ENCODE results near the gene SPAG16.
"Not testable (repeated sequence)": the region's sequence is repeated elsewhere in the genome, so short reads cannot be mapped to it uniquely, and the experiment has no call there.

Gene SPAG16

DNA sequence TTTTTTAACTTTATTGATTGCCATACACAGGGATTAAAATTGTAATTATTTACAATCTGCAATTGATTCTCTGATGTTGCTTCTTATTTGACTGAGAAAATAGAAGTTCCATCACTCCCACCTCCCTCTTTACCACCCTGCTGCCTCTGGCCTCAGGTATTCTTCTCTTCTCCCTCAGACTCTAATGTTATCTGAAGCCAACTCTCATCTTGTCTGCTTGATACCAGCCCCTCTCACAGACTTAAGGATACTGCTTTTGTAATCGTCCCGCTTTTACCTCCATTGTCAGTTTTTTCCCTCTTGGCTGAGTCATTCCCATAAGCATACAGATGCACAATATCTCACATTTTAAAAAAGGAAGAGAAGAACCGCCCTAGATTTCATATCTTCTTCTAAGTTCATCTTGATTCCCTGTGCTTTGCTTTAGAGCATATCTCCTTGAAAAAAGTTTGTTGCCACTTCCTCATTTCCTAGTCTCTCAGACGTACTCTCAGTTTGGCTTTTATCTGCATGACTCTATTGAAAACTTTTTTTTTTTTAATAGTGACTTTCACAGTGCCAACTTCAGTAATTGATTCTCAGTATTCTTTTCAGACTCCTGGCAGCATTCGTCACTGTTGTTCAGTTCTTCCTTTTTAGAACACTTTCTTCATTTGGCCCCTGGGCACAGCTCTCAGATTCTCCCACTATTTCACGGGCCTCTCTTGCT, 31.1 kb downstream of the SPAG16 start:
- H3K36me3 ChIP-seq (ENCODE audit: insufficient read depth, low read length), result no peaks in the 10 kb centered on the region
- no peak overlapping the region for H3K27ac ChIP-seq (ENCODE audit: low read depth, low read length)
- no peaks in the 10 kb centered on the region for H3K27me3 ChIP-seq (ENCODE audit: control insufficient read depth in 1 of 2, insufficient read depth in 2 of 2, low read length in 2 of 2)

DNA sequence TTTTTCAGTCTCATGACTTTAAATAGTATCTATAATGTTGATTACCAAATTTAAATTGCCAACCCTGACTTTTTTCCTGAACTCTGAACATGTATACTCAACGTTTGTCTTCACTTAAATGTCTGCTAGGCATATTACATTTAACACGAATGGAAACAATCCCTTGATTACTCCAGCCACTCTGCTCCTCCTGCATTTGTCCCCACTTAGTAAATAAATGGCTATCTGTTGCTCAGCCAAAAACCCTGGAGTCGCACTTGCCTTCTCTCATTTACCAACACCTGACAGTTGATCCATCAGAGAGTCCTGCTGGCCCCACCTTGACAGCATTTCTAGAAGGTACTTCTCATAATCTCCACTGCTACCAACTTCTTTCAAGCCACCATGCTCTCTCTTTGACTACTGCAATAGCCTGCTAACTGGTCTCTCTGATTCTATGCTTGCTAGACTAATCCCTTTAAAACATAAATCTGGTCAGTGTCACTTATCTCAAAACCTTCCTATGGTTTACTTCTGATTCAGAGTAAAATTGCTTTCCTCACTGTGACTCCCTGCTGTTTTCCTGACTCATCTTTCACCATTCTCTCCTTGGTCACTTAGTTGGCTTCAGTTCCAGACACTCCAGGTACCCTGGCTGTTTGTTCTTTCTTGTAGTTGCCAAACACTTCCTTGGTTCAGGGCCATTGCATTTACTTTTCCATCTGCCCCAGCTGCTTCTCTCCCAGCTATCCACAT, 31.9 kb downstream of the SPAG16 start:
- Histone ChIP-seq H3K9me3 (ENCODE audit: low read length) (no peaks in the 10 kb centered on the region), H3K9ac (ENCODE audit: low read length) (no peak overlapping the region), H3K4me3 (ENCODE audit: low read depth in 1 of 2, low read length in 2 of 2) (no peak overlapping the region), H3K27ac (ENCODE audit: low read depth, low read length) (no peak overlapping the region), H3K36me3 (ENCODE audit: insufficient read depth, low read length) (no peaks in the 10 kb centered on the region), H3K27me3 (ENCODE audit: control insufficient read depth in 1 of 2, insufficient read depth in 2 of 2, low read length in 2 of 2) (no peaks in the 10 kb centered on the region), H3K4me1 (ENCODE audit: insufficient read depth, low read length) (no peaks in the 10 kb centered on the region)

More for the DNA sequence above, 31.1 kb downstream of the SPAG16 start:
- no peak overlapping the region for H3K9ac ChIP-seq (ENCODE audit: low read length)
- H3K4me1 ChIP-seq (ENCODE audit: insufficient read depth, low read length), result no peaks in the 10 kb centered on the region
- no peaks in the 10 kb centered on the region for H3K9me3 ChIP-seq (ENCODE audit: low read length)
- H3K4me3 ChIP-seq (ENCODE audit: low read depth in 1 of 2, low read length in 2 of 2), result no peak overlapping the region

DNA sequence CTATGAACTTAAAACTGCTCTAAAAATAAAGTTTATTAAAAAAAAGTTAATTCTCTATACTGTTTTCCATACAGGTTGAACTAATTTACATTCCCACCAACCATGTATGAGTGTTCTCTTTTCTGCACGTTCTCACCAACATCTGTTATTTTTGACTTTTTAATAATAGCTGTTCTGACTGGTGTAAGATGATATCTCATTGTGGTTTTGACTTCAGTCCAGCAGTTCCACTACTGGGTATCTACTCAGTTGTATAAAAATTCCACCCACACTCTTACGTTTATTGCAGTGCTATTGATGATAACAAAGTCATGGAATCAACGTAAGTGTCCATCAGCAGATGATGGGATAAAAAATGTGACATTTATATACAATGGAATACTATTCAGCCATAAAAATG, 33.7 kb downstream of the SPAG16 start:
- Histone ChIP-seq H3K27me3 (ENCODE audit: control insufficient read depth in 1 of 2, insufficient read depth in 2 of 2, low read length in 2 of 2) (no peaks in the 10 kb centered on the region), H3K36me3 (ENCODE audit: insufficient read depth, low read length) (no peaks in the 10 kb centered on the region), H3K9ac (ENCODE audit: low read length) (no peak overlapping the region), H3K4me3 (ENCODE audit: low read depth in 1 of 2, low read length in 2 of 2) (no peak overlapping the region), H3K9me3 (ENCODE audit: low read length) (no peaks in the 10 kb centered on the region), H3K27ac (ENCODE audit: low read depth, low read length) (no peak overlapping the region), H3K4me1 (ENCODE audit: insufficient read depth, low read length) (no peaks in the 10 kb centered on the region)

DNA sequence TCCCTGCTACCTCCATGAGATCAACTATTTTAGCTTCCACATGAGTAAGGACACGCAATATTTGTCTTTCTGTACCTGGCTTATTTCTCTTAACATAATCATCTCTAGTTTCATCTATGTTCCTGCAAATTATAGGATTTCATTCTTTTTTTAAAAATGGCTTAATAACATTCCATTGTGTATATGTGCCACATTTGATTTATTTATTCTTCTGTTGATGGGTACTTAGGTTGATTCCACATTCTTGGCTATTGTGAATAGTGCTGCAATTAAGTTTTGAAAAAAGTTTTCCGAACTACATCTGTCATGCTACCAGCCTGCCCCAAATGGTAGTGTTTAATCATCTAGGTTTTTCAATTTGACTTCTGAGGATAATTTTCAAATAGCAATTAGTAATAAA, 36.3 kb downstream of the SPAG16 start:
- Histone ChIP-seq H3K27me3 (ENCODE audit: control insufficient read depth in 1 of 2, insufficient read depth in 2 of 2, low read length in 2 of 2) (no peaks in the 10 kb centered on the region), H3K9ac (ENCODE audit: low read length) (no peak overlapping the region), H3K4me1 (ENCODE audit: insufficient read depth, low read length) (no peaks in the 10 kb centered on the region), H3K36me3 (ENCODE audit: insufficient read depth, low read length) (no peaks in the 10 kb centered on the region), H3K9me3 (ENCODE audit: low read length) (no peaks in the 10 kb centered on the region), H3K27ac (ENCODE audit: low read depth, low read length) (no peak overlapping the region), H3K4me3 (ENCODE audit: low read depth in 1 of 2, low read length in 2 of 2) (no peak overlapping the region)

DNA sequence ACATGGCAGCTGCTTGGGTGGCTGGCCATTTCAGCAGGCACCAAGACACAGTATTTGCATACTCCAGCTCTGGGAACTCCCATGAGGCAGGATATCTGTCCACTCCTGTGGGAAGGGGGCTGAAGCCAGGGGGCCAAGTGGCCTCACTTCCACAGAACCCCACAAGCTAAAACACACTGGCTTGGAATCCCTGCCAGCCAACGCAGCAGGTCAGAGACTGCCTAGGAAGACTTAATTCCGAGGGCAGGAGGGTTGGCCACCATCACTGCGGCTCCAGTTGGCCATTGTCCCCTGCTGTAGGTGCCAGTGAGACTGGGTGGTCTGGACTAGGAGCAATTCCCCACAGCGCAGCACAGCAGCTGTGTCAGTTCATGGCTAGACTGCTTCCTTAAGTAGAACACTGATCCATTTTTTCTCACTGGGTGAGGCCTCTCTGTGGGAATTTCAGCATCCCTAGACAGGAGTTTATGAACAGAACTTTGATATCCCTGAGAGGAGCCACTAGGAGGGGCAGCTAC, 52.0 kb downstream of the SPAG16 start:
- no peak overlapping the region for H3K4me3 ChIP-seq (ENCODE audit: low read depth in 1 of 2, low read length in 2 of 2)
- H3K27me3 ChIP-seq (ENCODE audit: control insufficient read depth in 1 of 2, insufficient read depth in 2 of 2, low read length in 2 of 2), result no peaks in the 10 kb centered on the region
- no peak overlapping the region for H3K27ac ChIP-seq (ENCODE audit: low read depth, low read length)
- H3K4me1 ChIP-seq (ENCODE audit: insufficient read depth, low read length), result no peaks in the 10 kb centered on the region
- H3K9ac ChIP-seq (ENCODE audit: low read length), result no peak overlapping the region
- H3K9me3 ChIP-seq (ENCODE audit: low read length), result peaks cover 7% of the 10 kb centered on the region
- no peaks in the 10 kb centered on the region for H3K36me3 ChIP-seq (ENCODE audit: insufficient read depth, low read length)

DNA sequence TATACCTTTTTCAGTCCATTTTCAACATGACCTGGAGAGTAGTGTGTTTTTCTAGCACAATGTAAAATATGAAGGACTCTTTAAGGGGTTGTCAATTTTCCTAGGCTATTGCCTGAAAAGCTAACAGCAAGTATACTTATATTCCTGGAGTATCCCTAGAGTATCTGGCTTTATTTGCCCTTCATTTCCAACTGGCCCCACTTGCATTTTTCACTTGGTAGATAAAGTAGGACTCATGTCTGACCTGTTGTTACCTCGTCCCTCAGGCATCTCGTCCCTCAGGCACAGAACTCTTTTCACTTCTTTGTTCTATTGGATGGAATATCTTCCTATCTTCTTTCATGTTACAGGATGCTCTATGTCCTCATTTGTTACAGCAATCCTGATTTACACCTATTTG, 69.2 kb downstream of the SPAG16 start:
- Histone ChIP-seq H3K9me3 (ENCODE audit: low read length) (no peaks in the 10 kb centered on the region), H3K27ac (ENCODE audit: low read depth, low read length) (no peak overlapping the region), H3K27me3 (ENCODE audit: control insufficient read depth in 1 of 2, insufficient read depth in 2 of 2, low read length in 2 of 2) (no peaks in the 10 kb centered on the region), H3K9ac (ENCODE audit: low read length) (no peak overlapping the region), H3K4me1 (ENCODE audit: insufficient read depth, low read length) (no peaks in the 10 kb centered on the region), H3K36me3 (ENCODE audit: insufficient read depth, low read length) (no peaks in the 10 kb centered on the region), H3K4me3 (ENCODE audit: low read depth in 1 of 2, low read length in 2 of 2) (no peak overlapping the region)

DNA sequence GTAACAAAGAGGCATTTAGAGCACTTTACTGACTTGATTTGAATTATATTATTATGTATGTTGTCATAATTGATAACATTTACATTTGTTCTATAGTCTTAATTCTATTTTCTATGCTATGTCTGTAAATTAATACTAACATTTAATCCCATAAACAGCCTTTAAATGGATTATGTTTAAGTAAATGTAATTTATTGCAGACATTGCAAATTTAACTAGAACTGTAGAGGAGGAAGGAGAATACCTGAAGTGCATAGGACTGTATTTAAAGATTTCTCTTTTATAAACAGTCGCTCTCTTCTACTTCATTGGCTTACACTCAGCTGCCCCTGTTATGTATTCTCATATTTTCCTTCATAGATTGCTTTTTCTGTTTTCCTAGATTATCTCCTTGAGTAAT, 92.4 kb downstream of the SPAG16 start:
- H3K36me3 ChIP-seq (ENCODE audit: insufficient read depth, low read length), result no peaks in the 10 kb centered on the region
- no peak overlapping the region for H3K9ac ChIP-seq (ENCODE audit: low read length)
- H3K27me3 ChIP-seq (ENCODE audit: control insufficient read depth in 1 of 2, insufficient read depth in 2 of 2, low read length in 2 of 2), result no peaks in the 10 kb centered on the region
- no peaks in the 10 kb centered on the region for H3K9me3 ChIP-seq (ENCODE audit: low read length)
- no peak overlapping the region for H3K27ac ChIP-seq (ENCODE audit: low read depth, low read length)
- H3K4me1 ChIP-seq (ENCODE audit: insufficient read depth, low read length), result no peaks in the 10 kb centered on the region
- no peak overlapping the region for H3K4me3 ChIP-seq (ENCODE audit: low read depth in 1 of 2, low read length in 2 of 2)

DNA sequence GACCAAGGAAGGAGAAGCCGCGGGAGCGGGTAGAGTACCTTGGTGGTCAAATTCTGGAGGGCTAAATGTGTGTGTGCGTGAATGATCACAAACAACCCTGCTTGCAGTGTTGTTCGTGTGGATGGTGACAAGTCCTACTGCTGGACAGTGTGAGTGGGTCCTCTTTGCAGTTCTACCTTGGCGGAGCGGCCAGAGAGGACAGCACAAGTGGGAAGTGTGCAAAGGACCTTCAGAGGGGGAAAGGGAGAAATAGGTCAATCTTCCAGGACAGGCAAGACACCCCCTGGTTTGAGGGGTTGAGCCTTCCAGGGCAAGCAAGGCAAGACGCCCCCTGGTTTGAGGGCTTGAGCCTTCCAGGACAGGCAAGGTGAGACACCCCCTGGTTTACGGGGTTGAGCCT, 122.8 kb downstream of the SPAG16 start:
- not testable (repeated sequence) for H3K27ac ChIP-seq (ENCODE audit: low read depth, low read length); H3K4me1 ChIP-seq (ENCODE audit: insufficient read depth, low read length); H3K27me3 ChIP-seq (ENCODE audit: control insufficient read depth in 1 of 2, insufficient read depth in 2 of 2, low read length in 2 of 2)

DNA sequence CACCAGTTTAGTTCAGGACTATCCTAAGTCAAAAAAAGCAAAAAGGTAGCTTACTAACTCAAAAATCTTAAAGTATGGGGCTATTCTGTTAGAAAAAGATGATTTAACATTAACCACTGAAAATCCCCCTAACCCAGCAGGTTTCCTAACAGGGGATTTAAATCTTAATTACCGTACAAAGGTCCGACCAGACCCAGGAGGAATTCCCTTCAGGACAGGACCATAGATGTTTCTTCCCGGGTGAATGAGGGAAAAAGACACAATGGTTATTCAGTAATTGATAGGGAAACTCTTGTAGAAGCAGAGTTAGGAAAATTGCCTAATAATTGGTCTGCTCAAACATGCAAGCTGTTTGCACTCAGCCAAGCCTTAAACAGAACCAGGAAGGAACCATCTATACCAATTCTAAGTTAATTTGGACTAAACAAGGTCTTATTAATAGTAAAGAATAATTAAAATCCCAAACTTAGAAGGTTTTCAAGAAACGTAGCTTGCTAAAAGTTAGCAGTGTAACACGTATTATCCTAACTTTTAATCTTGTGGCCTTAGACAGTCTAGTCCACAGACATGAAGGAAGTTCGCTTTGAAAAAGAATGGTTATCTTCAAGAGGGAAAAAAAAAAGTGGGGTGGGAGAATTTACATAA, 124.3 kb downstream of the SPAG16 start:
- not testable (repeated sequence) for H3K9ac ChIP-seq (ENCODE audit: low read length); H3K9me3 ChIP-seq (ENCODE audit: low read length); H3K4me1 ChIP-seq (ENCODE audit: insufficient read depth, low read length); H3K4me3 ChIP-seq (ENCODE audit: low read depth in 1 of 2, low read length in 2 of 2); H3K27me3 ChIP-seq (ENCODE audit: control insufficient read depth in 1 of 2, insufficient read depth in 2 of 2, low read length in 2 of 2); H3K27ac ChIP-seq (ENCODE audit: low read depth, low read length); H3K36me3 ChIP-seq (ENCODE audit: insufficient read depth, low read length)

More for the DNA sequence above, 122.8 kb downstream of the SPAG16 start:
- not testable (repeated sequence) for H3K9ac ChIP-seq (ENCODE audit: low read length); H3K9me3 ChIP-seq (ENCODE audit: low read length); H3K4me3 ChIP-seq (ENCODE audit: low read depth in 1 of 2, low read length in 2 of 2); H3K36me3 ChIP-seq (ENCODE audit: insufficient read depth, low read length)

DNA sequence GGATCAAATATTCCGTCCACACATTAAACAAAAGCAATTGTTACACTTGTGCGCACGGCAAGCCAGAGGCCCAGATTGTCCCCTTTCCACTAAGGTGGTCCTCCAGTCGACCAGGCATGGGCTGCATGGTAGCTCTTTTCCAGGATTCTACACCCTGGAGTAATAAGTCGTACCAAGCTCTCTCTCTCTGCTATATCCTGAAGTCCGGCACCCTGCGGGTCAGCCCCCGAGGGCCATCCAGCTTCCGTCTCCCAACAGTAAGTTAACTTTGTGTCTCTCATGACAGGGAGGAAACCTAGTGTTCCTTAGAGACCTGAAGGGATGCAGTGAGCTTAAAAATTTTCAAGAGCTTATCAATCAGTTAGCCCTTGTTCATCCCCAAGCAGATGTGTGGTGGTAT, 126.4 kb downstream of the SPAG16 start:
- H3K36me3 ChIP-seq (ENCODE audit: insufficient read depth, low read length); H3K9me3 ChIP-seq (ENCODE audit: low read length); H3K4me3 ChIP-seq (ENCODE audit: low read depth in 1 of 2, low read length in 2 of 2); H3K9ac ChIP-seq (ENCODE audit: low read length); H3K27ac ChIP-seq (ENCODE audit: low read depth, low read length); H3K27me3 ChIP-seq (ENCODE audit: control insufficient read depth in 1 of 2, insufficient read depth in 2 of 2, low read length in 2 of 2); H3K4me1 ChIP-seq (ENCODE audit: insufficient read depth, low read length): not testable (repeated sequence)

DNA sequence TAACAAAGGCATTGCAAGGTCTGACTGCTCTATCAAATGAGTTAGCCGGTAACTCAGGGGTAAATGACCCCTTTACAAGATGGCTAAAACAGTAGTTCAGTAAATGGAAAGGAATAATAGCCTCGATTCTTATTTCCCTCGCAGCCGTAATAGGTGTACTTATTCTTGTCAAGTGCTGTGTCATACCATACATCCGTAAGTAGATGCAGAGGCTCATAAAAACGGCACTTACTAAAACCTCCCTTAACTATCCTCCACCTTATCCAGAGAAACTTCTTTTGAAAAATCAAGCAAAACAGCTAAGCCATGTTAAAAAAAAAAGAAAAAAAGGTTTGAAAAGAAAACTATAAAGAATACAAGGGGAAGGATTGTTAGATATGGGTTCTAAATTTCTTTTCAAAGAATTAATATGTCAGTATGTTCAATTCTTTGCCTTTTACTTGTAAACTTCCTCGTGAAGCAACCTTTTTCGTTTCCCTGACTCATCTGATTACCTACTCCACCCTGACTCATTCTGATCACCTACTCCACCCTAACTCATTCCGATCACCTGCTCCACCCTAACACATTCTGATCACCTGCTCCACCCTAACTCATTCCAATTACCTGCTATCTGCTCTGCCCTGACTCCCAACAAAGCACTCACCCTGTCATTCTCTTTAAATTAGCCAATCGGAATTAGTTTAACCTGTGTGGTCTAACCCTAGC, 127.5 kb downstream of the SPAG16 start:
- Histone ChIP-seq H3K27me3 (ENCODE audit: control insufficient read depth in 1 of 2, insufficient read depth in 2 of 2, low read length in 2 of 2) (no peaks in the 10 kb centered on the region), H3K4me3 (ENCODE audit: low read depth in 1 of 2, low read length in 2 of 2) (no peak overlapping the region), H3K9ac (ENCODE audit: low read length) (no peak overlapping the region), H3K36me3 (ENCODE audit: insufficient read depth, low read length) (no peaks in the 10 kb centered on the region), H3K27ac (ENCODE audit: low read depth, low read length) (no peak overlapping the region), H3K4me1 (ENCODE audit: insufficient read depth, low read length) (no peaks in the 10 kb centered on the region), H3K9me3 (ENCODE audit: low read length) (no peaks in the 10 kb centered on the region)

Measured in muscle layer of colon (tissue), 2 donors.